WTC11 (cell line): ENCODE measurements around the gene RGS11. TPM values are rescaled to one million over a fixed set of nuclear protein-coding genes. Genes with fewer than 3 reads are reported as not detected.

ENCODE experiments used
- ATAC-seq: fragments of 200-7000 bp; cut with Tn5 transposase; 2 replicates; pipeline ENCODE4 v1.10.0; 2021; ENCODE audit warnings: mild to moderate bottlenecking, moderate library complexity
- CTCF ChIA-PET: fragments of 300-600 bp; sonication (Branson Sonifier 250); formaldehyde crosslinking; loops from one replicate; lab custom pipeline; 2021; ENCODE audit warnings: antibody characterized with exemption; lab: Charles Lee
- POLR2A ChIA-PET: fragments of 350-600 bp; sonication (Branson Sonifier 250); formaldehyde crosslinking; loops from one replicate; lab custom pipeline; 2021; ENCODE audit warnings: antibody characterized with exemption; lab: Charles Lee
- DNase-seq: peaks from one replicate; pipeline ENCODE4 v3.0.0; 2021; ENCODE audit warnings: low spot score
- H3K27ac Mint-ChIP-seq: 2 replicates; pipeline ENCODE4 v1.8.0; 2021; ENCODE audit warnings: mixed read lengths
- H3K27me3 Mint-ChIP-seq: 2 replicates; pipeline ENCODE4 v1.8.0; 2021; ENCODE audit warnings: low read depth, mild to moderate bottlenecking, moderate library complexity, mixed read lengths
- H3K36me3 Mint-ChIP-seq: 2 replicates; pipeline ENCODE4 v1.8.0; 2021; ENCODE audit warnings: mixed read lengths
- H3K4me1 Mint-ChIP-seq: 2 replicates; pipeline ENCODE4 v1.8.0; 2022; ENCODE audit warnings: mixed read lengths
- H3K4me3 Mint-ChIP-seq: 2 replicates; pipeline ENCODE4 v1.8.0; 2021; ENCODE audit warnings: mild to moderate bottlenecking, moderate library complexity, mixed read lengths
- H3K9me3 Mint-ChIP-seq: 2 replicates; pipeline ENCODE4 v1.8.0; 2021; ENCODE audit warnings: mixed read lengths
- ATF1 ChIP-seq: sonication (generic); formaldehyde crosslinking; IDR thresholded peaks from 2 replicates; pipeline ENCODE4 v1.8.1; 2023; ENCODE audit warnings: mild to moderate bottlenecking, moderate library complexity, missing genetic modification reagents
- ATF6 ChIP-seq: sonication (generic); formaldehyde crosslinking; IDR thresholded peaks from 2 replicates; pipeline ENCODE4 v1.8.1; 2023; ENCODE audit warnings: mild to moderate bottlenecking, missing genetic modification reagents
- CREB1 ChIP-seq: sonication (generic); formaldehyde crosslinking; IDR thresholded peaks from 2 replicates; pipeline ENCODE4 v1.8.0; 2023; ENCODE audit warnings: mild to moderate bottlenecking, missing genetic modification reagents
- E2F5 ChIP-seq: sonication (generic); formaldehyde crosslinking; IDR thresholded peaks from 2 replicates; pipeline ENCODE4 v1.8.1; 2022; ENCODE audit warnings: mild to moderate bottlenecking, moderate library complexity, missing genetic modification reagents
- ETV6 ChIP-seq: sonication (generic); formaldehyde crosslinking; IDR thresholded peaks from 2 replicates; pipeline ENCODE4 v1.8.1; 2022; ENCODE audit warnings: mild to moderate bottlenecking, missing genetic modification reagents
- GABPB1 ChIP-seq: sonication (generic); formaldehyde crosslinking; IDR thresholded peaks from 2 replicates; pipeline ENCODE4 v1.8.1; 2023; ENCODE audit warnings: mild to moderate bottlenecking, missing genetic modification reagents
- GTF2I ChIP-seq: fragments of 250-450 bp; sonication (Bioruptor Pico); conservative IDR thresholded peaks from 2 replicates; pipeline ENCODE4 v1.4.0; 2021; ENCODE audit warnings: mild to moderate bottlenecking
- HMGXB4 ChIP-seq: sonication (generic); formaldehyde crosslinking; IDR thresholded peaks from 2 replicates; pipeline ENCODE4 v1.8.1; 2023; ENCODE audit warnings: mild to moderate bottlenecking, moderate library complexity, missing genetic modification reagents
- NFATC4 ChIP-seq: fragments of 250-450 bp; sonication (Bioruptor Pico); IDR thresholded peaks from 2 replicates; pipeline ENCODE4 v1.9.0; 2021; ENCODE audit warnings: mild to moderate bottlenecking
- NFE2L1 ChIP-seq: sonication (generic); formaldehyde crosslinking; IDR thresholded peaks from 2 replicates; pipeline ENCODE4 v1.8.1; 2023; ENCODE audit warnings: missing genetic modification reagents
- NR1H2 ChIP-seq: sonication (generic); formaldehyde crosslinking; IDR thresholded peaks from 2 replicates; pipeline ENCODE4 v1.9.0; 2021; ENCODE audit warnings: mild to moderate bottlenecking, moderate library complexity, missing genetic modification reagents
- PRDM15 ChIP-seq: sonication (generic); formaldehyde crosslinking; IDR thresholded peaks from 2 replicates; pipeline ENCODE4 v1.8.0; 2022; ENCODE audit warnings: missing genetic modification reagents
- PRRX2 ChIP-seq: fragments of 250-450 bp; sonication (Bioruptor Pico); IDR thresholded peaks from 2 replicates; pipeline ENCODE4 v1.8.0; 2021; ENCODE audit warnings: mild to moderate bottlenecking
- RORB ChIP-seq: fragments of 250-450 bp; sonication (Bioruptor Pico); IDR thresholded peaks from 2 replicates; pipeline ENCODE4 v1.9.0; 2021; ENCODE audit warnings: mild to moderate bottlenecking
- SMAD4 ChIP-seq: sonication (generic); formaldehyde crosslinking; IDR thresholded peaks from 2 replicates; pipeline ENCODE4 v1.8.0; 2022; ENCODE audit warnings: mild to moderate bottlenecking, missing genetic modification reagents
- SP1 ChIP-seq: sonication (generic); formaldehyde crosslinking; conservative IDR thresholded peaks from 2 replicates; pipeline ENCODE4 v1.8.1; 2022; ENCODE audit warnings: missing genetic modification reagents
- TP53 ChIP-seq: sonication (generic); formaldehyde crosslinking; IDR thresholded peaks from 2 replicates; pipeline ENCODE4 v1.8.1; 2023; ENCODE audit warnings: mild to moderate bottlenecking, missing genetic modification reagents
- ZNF121 ChIP-seq: sonication (generic); formaldehyde crosslinking; IDR thresholded peaks from 2 replicates; pipeline ENCODE4 v1.8.0; 2023; ENCODE audit warnings: missing genetic modification reagents
- ZNF138 ChIP-seq: sonication (generic); formaldehyde crosslinking; conservative IDR thresholded peaks from 2 replicates; pipeline ENCODE4 v1.8.1; 2022; ENCODE audit warnings: mild to moderate bottlenecking, moderate library complexity, missing genetic modification reagents
- ZNF317 ChIP-seq: sonication (generic); formaldehyde crosslinking; IDR thresholded peaks from 2 replicates; pipeline ENCODE4 v1.8.1; 2023; ENCODE audit warnings: low read depth, mild to moderate bottlenecking, moderate library complexity, missing genetic modification reagents, borderline replicate concordance
- ZNF416 ChIP-seq: fragments of 250-450 bp; sonication (Bioruptor Pico); IDR thresholded peaks from 2 replicates; pipeline ENCODE4 v1.9.0; 2021; ENCODE audit warnings: mild to moderate bottlenecking, inconsistent platforms
- ZNF532 ChIP-seq: fragments of 250-450 bp; sonication (Bioruptor Pico); IDR thresholded peaks from 2 replicates; pipeline ENCODE4 v1.9.0; 2021; ENCODE audit warnings: mild to moderate bottlenecking, borderline replicate concordance
- total RNA-seq: library from RNA; stranded (reverse); gene quantifications from 3 replicates; pipeline ENCODE4 v1.2.3, GENCODE V29; 2021

The RGS11 gene
- total RNA-seq, 1 experiment from 2014 or later: 1.8 TPM

- H3K9me3 Mint-ChIP-seq: no peaks in the 10 kb centered on the region
- POLR2A ChIA-PET: interaction anchor here (0.6 kb wide), 1 partner anchor 943 kb away, joined by 3 read pairs; no protein-coding TSS in a partner anchor
- H3K27ac Mint-ChIP-seq: no peak overlapping the region
- H3K4me3 Mint-ChIP-seq: no peak overlapping the region
- H3K36me3 Mint-ChIP-seq: peaks cover under 1% of the 10 kb centered on the region; the same call in 1 of the 2 replicates
- TF ChIP-seq NFE2L1 (CRISPR knock-in tag): no peak
- TF ChIP-seq ZNF121 (CRISPR knock-in tag): no peak
- no peak for TF ChIP-seq ZNF317 (CRISPR knock-in tag)
- no peak for TF ChIP-seq ATF1
- TF ChIP-seq PRRX2: no peak
- no peak for TF ChIP-seq HMGXB4 (CRISPR knock-in tag)
- TF ChIP-seq ZNF138: no peak
- TF ChIP-seq ETV6 (CRISPR knock-in tag): no peak
- no peak for TF ChIP-seq E2F5
- TF ChIP-seq GABPB1 (CRISPR knock-in tag): no peak
- no peak for TF ChIP-seq CREB1 (CRISPR knock-in tag)
- TF ChIP-seq RORB (CRISPR knock-in tag): no peak
- TF ChIP-seq SP1 (CRISPR knock-in tag): no peak
- TF ChIP-seq PRDM15: no peak
- no peak for TF ChIP-seq ATF6
- no peak for TF ChIP-seq NR1H2 (CRISPR knock-in tag)
- TF ChIP-seq, all 79 proteins: peak for 0
- Mint-ChIP-seq H3K4me1 (peaks cover 19% of the 10 kb centered on the region), H3K27me3 (no peaks in the 10 kb centered on the region)
- CTCF ChIA-PET: interaction anchor here (0.5 to 1.1 kb wide), 2 partner anchors 29 to 1577 kb away, joined by 4 to 8 read pairs; no protein-coding TSS in a partner anchor
- ATAC-seq (no peak), DNase-seq (no peak)
Observed at GRCh38 chr16:324201-324450, 48.4 kb upstream of the RGS11 start.

GRCh38 chr16:322476-323143 is 46.9 kb upstream of the RGS11 start:
- H3K9me3 Mint-ChIP-seq: no peaks in the 10 kb centered on the region
- peaks cover 30% of the 10 kb centered on the region for H3K4me1 Mint-ChIP-seq
- H3K36me3 Mint-ChIP-seq: peaks cover 4% of the 10 kb centered on the region; the same call in 1 of the 2 replicates
- ChIA-PET CTCF (interaction anchor here (0.8 kb wide), 1 partner anchor 30 kb away, joined by 3 read pairs; the partner anchor contains the start of gene AXIN1), POLR2A (interaction anchor here (0.6 kb wide), 2 partner anchors 9 to 189 kb away, joined by 3 to 4 read pairs; no protein-coding TSS in a partner anchor)
- TF ChIP-seq ZNF532: no peak
- TF ChIP-seq TP53 (CRISPR knock-in tag): no peak
- TF ChIP-seq SMAD4 (CRISPR knock-in tag): no peak
- TF ChIP-seq ZNF416: no peak
- TF ChIP-seq GTF2I: no peak
- no peak for TF ChIP-seq NFATC4 (CRISPR knock-in tag)
- ATAC-seq (no peak), DNase-seq (no peak)
- H3K4me3 Mint-ChIP-seq: no peak overlapping the region
- H3K27ac Mint-ChIP-seq: peak overlapping the region; percentile 94
- H3K27me3 Mint-ChIP-seq: no peaks in the 10 kb centered on the region
